ENCODE data around the gene STARD10.
A peak's percentile ranks its signal among the peaks of the same experiment; 100 is the strongest.
"Not testable (repeated sequence)": the region's sequence is repeated elsewhere in the genome, so short reads cannot be mapped to it uniquely, and the experiment has no call there.

The STARD10 gene

DNA sequence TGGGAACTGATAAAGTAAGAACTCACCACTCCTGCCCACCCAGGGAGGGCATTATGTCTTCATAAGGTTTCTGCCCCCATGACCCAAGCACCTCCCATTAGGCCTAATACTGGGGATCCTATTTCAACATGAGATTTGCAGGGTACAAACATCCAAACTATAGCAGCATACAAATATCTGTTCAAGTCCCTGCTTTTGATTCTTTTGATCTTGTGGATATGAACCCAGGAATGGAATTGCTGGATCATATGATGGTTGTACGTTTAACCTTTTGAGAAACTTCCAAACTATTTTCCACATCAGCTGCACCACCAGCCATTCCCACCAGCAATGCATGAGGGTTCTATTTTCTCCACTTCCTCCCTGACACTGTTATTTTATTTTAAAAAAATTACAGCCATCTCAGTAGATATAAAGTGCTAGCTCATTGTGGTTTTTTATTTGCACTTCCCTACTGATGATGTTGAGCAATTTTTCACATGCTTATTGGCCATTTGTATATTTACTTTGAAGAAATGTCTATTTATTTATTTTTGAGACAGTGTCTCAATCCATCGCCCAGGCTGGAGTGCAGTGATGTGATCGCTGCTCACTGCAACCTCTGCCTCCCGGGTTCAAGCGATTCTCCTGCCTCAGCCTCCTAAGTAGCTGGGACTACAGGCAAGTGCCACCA, 13.3 kb upstream of the STARD10 start:
- no peak for DNase-seq

DNA sequence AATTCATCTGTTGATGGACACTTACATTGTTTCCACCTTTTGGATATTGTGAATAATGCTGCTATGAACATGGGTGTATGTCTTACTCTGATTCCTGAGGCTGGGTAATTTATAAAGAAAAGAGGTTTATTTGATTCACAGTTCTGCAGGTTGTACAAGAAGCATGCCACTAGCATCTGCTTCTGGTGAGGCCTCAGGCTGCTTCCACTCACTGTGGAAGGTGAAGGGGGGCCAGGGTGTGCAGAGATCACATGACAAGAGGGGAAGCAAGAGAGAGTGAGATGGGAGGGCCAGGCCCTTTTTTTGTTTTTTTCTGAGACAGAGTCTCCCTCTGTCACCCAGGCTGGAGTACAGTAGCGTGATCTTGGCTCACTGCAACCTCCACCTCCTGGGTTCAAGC, 12.5 kb upstream of the STARD10 start:
- not testable (repeated sequence) for DNase-seq

DNA sequence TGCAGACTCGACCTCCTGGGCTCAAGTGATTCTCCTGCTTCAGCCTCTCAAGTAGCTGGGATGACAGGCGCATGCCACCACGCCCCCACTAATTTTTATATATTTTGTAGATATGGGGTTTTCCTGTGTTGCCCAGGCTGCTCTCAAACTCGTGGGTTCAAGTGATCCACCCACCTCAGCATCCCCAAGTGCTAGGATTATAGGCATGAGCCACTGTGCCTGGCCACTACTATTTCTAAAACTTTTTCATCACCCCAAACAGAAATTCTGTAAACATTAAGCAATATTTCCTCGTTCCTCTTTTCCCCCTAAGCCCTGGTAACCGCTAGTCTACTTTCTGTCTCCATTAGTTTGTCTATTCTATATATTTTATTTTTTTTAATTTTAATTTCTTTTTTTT, 11.4 kb upstream of the STARD10 start:
- DNase-seq: no peak

DNA sequence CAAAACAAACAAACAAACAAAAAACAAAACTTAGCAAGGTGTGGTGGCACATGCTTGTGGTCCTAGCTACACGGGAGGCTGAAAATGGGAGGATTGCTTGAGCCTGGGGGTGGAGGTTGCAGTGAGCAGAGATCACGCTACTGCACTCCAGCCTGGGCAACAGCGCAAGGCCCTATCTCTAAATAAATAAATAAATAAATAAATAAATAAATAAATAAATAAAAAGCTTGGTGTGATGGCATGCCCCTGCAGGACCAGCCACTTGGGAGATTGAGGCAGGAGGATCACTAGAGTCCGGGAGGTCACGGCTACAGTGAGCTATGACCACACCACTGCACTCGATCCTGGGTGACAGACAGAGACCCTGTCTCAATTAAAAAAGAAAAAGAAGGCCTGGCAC, 9.0 kb upstream of the STARD10 start:
- DNase-seq: no peak

DNA sequence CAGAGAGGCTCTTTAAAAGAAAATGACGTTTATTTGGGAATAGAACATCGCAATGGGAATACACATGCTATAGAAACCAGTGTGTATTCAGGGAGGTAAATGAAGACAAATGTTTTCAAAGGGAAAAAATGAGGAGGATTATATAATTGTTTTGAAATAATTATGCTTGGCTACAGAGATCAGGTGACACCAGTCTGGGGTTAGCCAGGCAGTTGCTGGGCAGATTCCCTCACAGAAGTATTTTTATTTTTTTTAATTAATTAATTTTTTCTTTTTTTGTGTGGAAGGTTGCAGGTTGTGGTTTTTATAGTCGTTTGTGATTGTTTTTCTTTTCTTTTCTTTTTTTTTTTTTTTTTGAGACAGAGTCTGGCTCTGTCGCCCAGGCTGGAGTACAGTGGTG, 5.6 kb upstream of the STARD10 start:
- no peak for DNase-seq

DNA sequence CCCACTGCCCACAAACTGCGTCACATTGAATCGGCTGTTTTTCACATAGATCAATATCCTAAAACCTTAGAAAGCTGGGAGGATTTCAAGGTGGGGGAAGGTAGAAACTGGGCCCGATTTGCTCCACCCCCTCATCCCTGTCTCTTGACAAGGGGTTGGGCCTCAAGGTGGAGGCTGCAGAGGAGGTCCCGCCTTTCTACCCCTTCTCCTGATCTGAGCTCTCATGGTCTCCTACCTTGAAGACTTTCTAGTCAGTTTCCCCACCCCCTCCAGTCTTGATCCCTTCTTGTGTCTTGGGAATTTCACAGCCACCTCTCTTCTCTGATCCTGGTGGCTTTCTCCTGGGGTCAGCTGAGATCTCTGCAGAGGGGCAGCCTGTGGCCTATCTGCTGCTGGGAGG, 4.5 kb upstream of the STARD10 start:
- no peak for DNase-seq

DNA sequence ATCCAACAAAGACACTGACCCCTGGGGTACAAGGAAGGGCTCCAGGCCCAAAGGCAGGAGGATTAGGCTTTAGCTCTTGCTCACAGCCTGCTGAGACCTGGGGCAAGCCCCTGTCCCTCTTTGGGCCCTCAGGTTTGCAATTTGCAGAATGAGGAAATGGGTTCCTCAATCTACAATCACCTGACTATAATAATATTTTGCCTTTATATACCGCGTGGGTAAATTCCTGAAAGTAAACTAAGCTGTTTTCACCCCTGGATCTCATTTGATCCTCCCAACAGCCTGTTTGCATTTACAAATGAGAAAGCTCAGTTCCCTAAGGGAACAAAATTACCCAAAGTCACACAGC, 797 bp downstream of the STARD10 start:
- DNase-seq: no peak

DNA sequence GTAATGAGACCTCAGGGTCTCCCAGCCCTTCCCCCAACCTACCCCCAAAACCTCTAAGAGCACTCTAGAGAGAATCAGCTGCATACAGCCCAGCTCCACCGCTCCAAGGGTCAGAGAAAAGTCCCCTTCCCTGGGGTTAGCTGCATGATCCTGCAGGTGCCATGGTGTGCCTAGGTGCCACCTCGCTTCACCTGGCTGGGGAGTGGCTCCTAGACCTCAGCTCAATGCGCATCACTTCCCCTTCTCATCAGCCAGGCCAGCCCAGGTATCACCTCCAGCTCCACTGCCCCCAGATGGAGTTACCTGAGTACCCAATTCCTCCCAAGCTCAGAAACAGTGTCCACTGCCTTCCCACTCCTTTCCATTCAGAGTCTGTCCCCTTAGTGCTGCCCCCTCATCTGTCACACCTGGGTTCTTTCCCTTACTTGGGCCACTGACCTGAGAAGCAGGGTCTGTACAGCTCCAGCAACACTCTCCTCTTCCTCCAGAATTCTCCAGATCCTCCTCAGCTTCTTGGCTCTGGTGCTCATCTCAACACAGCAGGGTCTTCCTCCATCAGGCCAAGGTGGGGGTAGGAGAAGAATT, 1.3 kb downstream of the STARD10 start:
- DNase-seq: no peak

DNA sequence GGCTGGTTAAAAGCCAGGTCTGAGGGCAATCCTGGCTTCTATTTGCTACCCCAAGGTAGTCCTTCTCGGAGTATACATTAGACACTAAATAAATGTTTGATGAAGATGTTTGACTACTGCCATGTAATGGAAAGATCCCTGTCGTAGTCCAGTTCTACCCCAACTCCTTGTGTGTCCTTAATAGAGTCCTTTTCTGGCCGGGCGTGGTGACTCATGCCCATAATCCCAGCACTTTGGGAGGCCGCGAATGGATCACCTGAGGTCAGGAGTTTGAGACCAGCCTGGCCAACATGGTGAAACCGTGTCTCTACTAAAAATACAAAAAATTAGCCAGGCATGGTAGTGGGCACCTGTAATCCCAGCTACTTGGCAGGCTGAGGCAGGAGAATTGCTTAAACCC, 2.6 kb downstream of the STARD10 start:
- DNase-seq: not testable (repeated sequence)

DNA sequence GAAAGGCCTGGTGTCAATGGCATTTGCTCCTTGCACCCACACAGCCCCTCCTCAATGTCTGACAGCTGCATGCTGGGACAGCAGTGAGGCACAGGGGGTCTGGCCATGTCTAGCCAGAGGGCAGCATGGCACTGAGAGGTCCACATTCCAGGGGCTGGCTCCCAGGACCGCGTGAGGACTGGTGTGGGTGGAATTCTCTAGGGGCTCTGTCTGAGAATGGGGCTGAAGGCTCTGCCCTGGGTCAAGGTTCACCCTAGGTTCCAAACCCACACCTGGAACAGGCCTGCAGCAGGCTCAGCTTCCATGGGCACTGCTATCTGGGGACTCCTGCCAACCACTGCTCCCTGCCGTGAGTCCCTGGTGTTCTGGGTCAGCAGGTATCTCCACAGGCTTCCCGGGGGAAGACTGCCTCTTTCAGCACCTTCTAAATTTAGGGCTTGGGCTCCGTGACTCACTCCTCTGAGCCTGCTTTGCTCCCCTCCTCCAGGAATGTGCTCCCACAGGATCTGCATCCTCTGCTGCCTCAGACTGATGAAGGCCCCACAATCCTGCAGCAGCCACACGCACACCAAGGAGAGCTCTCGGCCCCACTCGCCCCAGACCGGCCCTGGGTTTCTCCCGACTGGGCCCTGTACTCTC, 4.2 kb downstream of the STARD10 start:
- no peak for DNase-seq

DNA sequence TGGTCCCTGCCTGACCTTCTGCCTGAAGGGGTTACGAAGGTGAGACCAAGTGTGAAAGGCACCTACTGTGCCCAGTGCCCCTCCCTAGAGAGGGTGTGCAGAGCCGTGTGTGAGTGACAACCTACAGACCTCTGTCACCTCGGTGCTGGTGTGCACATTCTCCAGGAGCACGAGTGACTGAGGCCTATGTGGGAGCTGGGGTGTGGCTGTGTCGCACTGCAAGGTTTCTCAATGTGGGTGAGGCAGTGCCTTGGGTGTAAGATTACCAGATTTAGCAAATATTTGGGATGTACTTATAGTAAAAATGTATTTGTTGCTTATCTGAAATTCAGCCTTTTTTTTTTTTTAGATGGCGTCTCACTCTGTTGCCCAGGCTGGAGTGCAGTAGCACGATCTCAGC, 5.6 kb downstream of the STARD10 start:
- no peak for DNase-seq

DNA sequence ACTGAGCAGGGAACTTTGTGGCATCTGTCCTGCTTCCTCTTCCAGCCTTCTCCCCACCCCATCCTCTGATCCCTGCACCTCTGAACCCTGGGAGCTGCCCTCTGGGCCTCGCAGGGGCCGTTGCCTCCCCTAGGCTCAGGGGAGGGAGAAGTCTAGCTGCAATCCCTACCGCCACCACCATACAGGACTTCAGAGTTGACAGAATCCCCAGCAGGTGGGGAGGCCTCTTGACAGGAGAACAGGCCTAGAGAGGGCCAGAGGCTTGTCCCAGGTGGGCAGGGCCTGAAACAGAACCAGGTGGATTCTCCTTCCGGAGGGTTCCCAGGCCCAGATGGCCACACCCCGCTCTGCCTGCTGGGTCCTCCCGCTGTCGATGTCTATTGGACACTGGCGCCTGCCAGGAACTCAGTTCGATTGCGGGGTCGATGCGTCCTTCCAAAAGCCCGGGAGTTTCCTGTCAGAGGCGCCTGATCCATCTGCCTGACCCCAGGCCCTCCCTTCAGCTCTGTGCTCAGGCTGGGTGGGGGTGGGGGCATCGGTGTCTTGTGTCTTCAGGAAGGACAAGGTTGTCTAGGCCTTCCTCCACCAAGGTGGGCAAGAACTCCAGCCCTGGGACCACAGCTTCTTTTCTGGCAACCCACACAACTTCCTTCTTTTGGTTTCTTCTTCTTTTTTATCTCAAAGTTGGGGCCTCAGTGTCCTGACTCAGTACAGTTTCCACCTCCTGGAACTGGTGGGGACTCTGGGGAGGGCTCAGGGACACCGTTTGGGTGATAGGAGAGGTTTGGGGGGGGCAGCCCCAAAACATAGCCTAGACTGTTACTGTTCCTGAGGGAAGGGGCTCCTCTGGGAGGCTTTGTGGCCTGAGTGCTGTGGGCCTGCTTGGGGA, 6.4 kb downstream of the STARD10 start:
- DNase-seq: no peak

DNA sequence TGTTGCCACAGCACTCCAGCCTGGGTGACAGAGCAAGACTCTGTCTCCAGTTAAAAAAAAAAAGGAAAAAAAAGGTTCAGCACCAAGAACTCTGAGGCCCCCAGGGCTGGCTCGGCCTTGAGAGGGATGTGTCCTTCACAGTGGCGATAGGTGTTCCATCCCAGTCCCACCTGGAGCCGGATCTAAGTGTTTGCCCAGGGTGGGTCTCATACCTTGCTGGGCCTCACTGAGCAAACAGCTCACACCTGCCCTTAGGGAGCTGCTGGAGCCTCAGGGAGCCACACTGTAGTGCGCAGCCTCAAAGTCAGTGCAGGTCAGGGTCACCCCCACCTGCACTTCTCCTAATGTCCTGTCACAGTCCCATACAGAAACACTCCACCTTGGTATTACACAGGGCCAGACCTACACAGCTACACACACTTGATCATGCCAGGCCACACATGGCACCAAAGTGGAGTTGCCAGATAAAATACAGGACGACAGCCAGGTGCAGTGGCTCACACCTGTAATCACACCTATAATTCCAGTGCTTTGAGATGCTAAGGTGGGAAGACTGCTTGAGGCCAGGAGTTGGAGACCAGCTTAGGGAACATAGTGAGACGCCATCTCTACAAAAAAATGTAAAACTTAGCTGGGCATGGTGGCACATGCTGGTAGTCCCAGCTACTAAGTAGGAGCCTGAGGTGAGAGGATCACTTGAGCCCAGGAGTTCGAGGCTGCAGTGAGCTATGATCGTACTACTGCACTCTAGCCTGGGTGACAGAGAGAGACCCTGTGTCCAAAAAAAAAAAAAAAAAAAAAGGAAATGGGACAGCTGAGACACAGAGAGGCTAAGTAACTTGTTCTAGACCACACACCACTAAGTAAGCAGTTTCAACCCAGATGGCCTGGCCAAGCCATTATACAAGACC, 7.3 kb downstream of the STARD10 start:
- no peak for DNase-seq

DNA sequence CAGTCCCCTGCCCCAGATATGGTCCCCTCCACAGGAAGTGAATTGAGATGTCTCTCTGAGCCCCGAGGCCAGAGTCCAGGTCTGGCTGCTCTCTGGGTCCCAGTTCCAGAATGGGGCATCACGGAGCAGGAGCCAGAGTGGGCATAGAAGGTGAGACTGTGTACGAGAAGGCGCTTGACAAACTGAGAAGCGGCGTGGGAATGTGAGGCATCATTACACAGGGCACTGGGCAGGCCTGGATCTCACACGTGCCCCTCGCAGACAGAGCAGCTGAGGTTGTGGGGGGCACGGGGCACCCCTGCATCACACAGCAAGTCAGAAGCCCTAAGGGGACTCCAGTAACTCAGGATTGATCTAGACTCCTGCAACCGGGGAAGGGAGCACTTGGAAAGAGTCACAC, 9.2 kb downstream of the STARD10 start:
- DNase-seq: no peak

DNA sequence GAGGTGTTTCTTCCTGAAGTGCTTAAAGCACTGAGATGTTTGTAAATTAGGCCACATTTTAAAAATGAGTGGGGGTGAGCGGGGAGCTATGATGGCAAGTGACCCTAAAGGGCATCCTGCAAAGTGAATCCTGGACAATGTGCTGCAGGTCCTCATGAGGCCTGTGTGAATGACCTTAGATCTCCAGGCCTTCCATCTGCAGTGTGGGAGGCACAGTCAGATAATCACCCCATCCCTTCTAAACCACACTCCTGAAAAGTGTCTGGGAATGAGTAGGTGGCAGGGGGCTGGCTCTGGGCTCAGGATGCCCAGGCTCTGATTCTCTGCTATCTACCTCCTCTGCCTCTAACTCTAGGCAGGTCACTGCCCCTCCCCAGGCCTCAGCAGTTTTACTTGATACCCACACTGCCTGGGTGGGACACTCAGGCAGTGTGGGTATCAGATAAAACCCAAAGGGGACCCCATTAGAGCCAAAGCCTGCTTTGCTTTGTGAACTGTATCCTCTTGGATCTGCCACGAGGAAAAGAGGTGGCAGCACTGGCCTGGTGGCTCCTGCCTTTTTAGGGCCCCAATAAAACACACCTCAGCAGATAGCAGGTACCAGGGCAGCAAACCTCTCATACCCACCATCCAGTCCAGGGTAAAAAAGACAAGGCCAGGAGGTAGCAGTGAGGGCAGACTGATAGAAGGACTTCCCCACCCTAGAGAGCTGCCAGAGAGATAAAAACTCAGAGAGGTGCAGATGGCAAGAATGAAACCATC, 10.5 kb downstream of the STARD10 start:
- DNase-seq: no peak

DNA sequence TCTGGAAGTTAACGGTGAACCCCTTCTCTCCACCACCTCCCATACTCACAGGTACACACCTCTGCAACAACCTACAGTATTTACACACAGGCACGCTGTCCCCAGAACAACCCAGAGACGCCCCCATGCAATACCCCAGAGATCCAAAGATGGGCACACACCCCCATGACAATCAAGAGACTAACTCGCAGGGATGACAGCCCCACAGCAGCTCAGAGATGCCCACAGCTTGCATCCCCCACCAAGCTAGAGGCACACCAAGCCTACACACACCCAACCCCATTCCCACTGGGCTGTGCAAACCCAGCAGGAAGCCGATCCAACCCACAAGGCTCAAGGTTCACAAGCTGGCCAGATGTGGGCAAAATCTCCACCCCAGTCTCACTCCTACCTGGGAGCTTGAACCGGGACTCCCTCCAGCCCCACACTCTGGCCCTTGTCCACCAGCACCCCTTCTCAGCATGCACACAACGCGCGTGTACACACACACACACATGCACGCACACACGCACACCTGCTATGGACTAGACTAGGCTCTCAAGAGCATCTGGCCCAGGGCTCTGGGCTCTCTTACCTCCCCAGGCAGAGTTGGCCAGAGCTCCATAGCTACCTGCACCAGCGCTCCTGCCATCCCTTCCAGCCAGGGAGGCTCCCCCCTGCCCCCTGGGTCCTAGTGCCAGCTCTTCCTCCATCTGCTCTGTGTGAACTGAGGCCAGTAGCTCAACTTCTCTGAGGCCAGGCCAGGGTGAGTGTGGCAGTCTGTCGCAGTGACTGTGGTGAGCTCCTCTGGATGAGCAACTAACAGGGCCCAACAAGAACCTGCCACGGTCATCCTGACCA, 11.5 kb downstream of the STARD10 start:
- DNase-seq: no peak

DNA sequence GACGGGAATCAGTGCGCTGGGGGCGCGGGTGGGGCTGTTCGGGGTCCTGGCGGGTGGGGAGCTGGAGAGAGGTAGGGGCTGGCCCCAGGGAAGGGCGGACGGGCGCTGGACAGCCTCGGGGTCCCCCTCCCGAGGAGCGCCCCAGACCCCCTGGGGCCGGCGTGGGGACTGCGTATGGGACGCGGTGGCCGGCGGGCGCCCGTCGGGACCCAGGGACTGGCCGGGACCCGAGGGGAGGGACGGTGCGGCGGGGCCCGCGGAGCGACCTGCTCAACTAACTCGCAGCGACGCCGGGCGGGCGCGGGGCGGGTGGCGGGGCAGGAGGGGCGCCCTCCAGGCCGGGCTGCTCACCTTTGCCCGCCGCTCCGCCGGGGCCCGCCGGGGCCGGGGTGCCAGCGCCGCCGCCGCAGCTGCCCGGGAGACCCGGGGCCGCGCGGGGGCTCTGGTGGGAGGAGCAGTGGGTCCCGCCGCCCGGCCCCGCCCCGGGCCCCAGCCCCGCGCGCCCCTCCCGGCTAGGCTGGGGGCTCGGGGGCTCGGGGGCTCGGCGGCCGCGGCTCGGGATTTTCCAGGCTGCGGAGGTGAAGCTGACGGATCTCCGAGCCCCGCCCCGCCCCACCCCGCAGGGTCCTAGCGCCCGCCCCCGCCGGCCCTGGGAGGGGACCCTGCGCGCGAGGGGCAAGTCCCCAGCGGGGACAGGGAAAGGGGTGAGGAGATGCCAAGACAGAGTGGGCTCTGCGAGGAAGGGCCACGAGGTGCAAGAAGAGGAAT, 12.3 kb downstream of the STARD10 start:
- peak; percentile 65 for DNase-seq

DNA sequence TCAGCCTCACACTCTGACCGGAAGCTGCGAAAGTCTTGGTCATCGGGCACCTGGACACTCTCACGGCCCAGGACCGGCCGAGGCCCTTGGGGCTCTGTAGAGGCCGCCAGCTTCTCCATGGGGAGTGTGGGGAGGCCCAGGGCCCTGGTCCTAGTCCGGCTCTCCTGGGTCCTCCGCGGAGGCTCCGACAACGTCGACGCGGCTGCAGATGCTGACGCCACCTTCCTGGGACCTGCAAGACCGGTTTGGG, 12.9 kb downstream of the STARD10 start:
- no peak for DNase-seq

DNA sequence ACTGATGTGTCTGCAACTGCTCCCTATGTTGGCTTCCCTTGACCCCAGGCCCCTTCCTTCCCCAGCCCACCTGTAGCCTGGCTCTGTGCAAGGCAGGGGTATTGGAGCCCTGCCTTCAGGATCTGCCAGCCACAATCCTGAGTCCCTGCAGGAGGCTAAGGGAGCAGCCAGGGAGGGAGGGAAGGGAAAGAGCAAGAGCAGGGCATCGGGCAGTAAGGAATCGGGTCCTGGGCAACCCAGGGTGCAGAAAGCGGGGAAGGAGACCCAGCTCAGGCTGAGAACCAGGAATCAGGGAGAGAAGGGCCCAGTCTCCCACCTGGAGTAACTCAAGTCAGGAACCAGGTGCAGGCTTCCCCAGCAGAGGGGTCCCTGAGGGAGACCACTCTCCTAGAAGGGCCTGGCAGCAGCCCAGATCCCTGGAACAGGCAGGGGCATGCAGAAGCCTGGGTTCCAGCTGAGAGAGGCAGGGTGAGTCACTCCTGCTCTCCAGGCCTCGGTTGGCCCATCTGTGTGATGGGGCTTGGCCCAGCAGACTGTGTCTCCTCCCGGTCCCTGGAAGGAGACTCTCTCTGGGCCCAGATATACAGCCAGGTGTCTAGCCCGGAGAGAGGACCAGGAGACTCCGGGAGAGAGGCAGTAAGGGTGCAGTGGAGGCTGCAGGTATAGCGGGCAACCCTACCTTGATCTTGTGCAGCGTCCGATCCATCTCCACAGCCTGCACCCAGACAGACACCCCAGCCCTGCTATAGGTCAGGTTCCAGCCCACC, 13.4 kb downstream of the STARD10 start:
- no peak for DNase-seq

Measured in effector CD8-positive, alpha-beta T cell (primary cell).